HepG2 (cell line): ENCODE measurements around the gene SERINC1.

Source experiments
- BRCA1 ChIP-seq: sonication (generic); formaldehyde crosslinking; IDR thresholded peaks from 2 replicates; pipeline ENCODE4 v1.4.0; 2020; ENCODE audit warnings: missing genetic modification reagents
- HNRNPH1 ChIP-seq: fragments of 200-400 bp; formaldehyde crosslinking; optimal IDR thresholded peaks from 2 replicates; pipeline ENCODE3; 2017; ENCODE audit warnings: mild to moderate bottlenecking, low read depth, low read length
- MTA3 ChIP-seq: sonication (generic); formaldehyde crosslinking; IDR thresholded peaks from 2 replicates; pipeline ENCODE4 v1.4.0; 2020; ENCODE audit warnings: missing genetic modification reagents
- TRIM24 ChIP-seq: sonication (generic); formaldehyde crosslinking; IDR thresholded peaks from 2 replicates; pipeline ENCODE4 v1.8.0; 2022; ENCODE audit warnings: mild to moderate bottlenecking, missing genetic modification reagents
- TF ChIP-seq, protein P1 (sequence below): sonication (generic); formaldehyde crosslinking; IDR thresholded peaks from 2 replicates; pipeline ENCODE4 v1.4.0; 2020; ENCODE audit warnings: mild to moderate bottlenecking, missing genetic modification reagents
- TF ChIP-seq, protein P2 (sequence below): sonication (generic); formaldehyde crosslinking; IDR thresholded peaks from 2 replicates; pipeline ENCODE4 v1.8.0; 2022; ENCODE audit warnings: mild to moderate bottlenecking, missing genetic modification reagents; ENCODE audit not compliant: insufficient replicate concordance
- TF ChIP-seq, protein P3 (sequence below): sonication (generic); formaldehyde crosslinking; IDR thresholded peaks from 2 replicates; pipeline ENCODE4 v1.5.0; 2020; ENCODE audit warnings: mild to moderate bottlenecking, missing genetic modification reagents, moderate library complexity
- TF ChIP-seq, protein P4 (sequence below): sonication (generic); formaldehyde crosslinking; IDR thresholded peaks from 2 replicates; pipeline ENCODE4 v1.5.1; 2020; ENCODE audit warnings: mild to moderate bottlenecking, missing genetic modification reagents, moderate library complexity
- TF ChIP-seq, protein P5 (sequence below), 2 experiments: sonication (generic) in 1 of 2; formaldehyde crosslinking in 1 of 2; IDR thresholded peaks; 2 replicates each; pipeline versions ENCODE4 v1.4.0 to v1.6.1; 2018 to 2020; ENCODE audit warnings: missing genetic modification reagents in 2 of 2, borderline replicate concordance in 1 of 2, low read depth in 1 of 2, mild to moderate bottlenecking in 1 of 2, missing biosample characterization in 1 of 2

DNA sequence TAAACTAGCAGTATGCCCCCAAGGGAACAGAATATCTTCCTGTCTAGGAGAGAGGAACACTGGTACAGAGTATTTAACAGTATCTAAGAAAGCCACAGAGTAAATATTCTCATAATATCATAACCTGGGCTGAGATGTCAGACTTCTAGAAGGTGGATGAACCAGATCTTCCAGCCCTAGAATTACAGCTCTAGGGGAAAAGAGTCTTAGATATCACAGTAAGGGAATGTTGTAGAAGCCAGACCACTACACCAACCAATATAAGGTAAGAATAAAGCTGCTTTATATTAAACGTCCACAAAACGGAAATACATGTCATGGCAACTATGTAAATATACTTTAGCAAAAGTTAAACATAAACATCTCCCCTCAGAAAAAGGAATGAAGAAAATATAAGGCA, 12.4 kb downstream of the SERINC1 start:
- TF ChIP-seq, protein P1, sequence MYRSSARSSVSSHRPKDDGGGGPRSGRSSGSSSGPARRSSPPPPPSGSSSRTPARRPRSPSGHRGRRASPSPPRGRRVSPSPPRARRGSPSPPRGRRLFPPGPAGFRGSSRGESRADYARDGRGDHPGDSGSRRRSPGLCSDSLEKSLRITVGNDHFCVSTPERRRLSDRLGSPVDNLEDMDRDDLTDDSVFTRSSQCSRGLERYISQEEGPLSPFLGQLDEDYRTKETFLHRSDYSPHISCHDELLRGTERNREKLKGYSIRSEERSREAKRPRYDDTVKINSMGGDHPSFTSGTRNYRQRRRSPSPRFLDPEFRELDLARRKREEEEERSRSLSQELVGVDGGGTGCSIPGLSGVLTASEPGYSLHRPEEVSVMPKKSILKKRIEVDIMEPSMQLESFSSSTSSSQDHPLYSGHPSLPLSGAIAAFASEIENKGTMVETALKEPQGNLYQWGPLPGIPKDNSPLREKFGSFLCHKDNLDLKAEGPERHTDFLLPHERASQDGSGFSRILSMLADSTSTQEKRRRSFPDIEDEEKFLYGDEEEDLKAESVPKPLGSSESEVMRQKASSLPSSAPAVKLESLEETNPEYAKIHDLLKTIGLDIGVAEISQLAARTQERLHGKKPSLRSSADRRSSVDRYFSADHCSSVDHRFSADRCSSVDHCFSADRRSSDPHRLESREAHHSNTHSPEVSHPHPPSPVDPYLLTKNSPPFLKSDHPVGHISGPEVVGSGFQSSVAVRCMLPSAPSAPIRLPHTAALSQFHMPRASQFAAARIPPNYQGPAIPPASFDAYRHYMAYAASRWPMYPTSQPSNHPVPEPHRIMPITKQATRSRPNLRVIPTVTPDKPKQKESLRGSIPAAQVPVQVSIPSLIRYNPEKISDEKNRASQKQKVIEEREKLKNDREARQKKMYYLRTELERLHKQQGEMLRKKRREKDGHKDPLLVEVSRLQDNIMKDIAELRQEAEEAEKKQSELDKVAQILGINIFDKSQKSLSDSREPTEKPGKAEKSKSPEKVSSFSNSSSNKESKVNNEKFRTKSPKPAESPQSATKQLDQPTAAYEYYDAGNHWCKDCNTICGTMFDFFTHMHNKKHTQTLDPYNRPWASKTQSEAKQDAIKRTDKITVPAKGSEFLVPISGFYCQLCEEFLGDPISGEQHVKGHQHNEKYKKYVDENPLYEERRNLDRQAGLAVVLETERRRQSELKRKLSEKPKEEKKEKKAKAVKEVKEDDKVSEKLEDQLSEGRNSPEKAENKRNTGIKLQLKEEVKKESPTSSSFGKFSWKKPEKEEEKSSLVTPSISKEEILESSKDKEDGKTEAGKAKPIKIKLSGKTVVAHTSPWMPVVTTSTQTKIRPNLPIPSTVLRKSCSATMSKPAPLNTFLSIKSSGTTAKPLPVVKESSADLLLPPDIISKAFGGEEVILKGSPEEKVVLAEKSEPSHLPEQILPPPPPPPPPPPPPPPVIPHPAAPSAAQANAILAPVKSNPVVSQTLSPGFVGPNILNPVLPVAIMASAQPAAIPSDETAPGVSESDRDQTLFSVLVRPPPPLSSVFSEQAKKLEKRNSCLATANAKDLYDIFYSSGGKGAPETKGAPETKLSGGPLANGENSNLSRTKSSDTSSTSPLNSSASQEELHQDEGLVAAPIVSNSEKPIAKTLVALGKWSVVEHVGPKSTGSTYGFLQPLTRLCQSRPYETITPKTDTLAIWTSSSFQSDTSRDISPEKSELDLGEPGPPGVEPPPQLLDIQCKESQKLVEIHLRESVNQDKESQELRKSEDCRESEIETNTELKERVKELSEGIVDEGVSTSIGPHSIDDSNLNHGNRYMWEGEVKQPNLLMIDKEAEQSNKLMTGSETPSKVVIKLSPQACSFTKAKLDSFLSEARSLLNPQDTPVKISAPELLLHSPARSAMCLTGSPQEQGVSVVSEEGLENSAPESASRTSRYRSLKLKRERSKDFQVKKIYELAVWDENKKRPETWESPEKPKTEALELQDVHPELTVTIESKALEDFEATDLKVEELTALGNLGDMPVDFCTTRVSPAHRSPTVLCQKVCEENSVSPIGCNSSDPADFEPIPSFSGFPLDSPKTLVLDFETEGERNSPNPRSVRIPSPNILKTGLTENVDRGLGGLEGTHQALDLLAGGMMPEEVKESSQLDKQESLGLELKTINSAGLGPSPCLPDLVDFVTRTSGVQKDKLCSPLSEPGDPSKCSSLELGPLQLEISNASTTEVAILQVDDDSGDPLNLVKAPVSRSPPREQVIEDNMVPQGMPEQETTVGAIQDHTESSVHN (CRISPR knock-in tag) = no peak
- TF ChIP-seq HNRNPH1 (no peak), BRCA1 (CRISPR knock-in tag) (no peak), TRIM24 (CRISPR knock-in tag) (no peak), MTA3 (CRISPR knock-in tag) (no peak)
- TF ChIP-seq, protein P2, sequence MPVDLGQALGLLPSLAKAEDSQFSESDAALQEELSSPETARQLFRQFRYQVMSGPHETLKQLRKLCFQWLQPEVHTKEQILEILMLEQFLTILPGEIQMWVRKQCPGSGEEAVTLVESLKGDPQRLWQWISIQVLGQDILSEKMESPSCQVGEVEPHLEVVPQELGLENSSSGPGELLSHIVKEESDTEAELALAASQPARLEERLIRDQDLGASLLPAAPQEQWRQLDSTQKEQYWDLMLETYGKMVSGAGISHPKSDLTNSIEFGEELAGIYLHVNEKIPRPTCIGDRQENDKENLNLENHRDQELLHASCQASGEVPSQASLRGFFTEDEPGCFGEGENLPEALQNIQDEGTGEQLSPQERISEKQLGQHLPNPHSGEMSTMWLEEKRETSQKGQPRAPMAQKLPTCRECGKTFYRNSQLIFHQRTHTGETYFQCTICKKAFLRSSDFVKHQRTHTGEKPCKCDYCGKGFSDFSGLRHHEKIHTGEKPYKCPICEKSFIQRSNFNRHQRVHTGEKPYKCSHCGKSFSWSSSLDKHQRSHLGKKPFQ (CRISPR knock-in tag) = no peak
- TF ChIP-seq, protein P3, sequence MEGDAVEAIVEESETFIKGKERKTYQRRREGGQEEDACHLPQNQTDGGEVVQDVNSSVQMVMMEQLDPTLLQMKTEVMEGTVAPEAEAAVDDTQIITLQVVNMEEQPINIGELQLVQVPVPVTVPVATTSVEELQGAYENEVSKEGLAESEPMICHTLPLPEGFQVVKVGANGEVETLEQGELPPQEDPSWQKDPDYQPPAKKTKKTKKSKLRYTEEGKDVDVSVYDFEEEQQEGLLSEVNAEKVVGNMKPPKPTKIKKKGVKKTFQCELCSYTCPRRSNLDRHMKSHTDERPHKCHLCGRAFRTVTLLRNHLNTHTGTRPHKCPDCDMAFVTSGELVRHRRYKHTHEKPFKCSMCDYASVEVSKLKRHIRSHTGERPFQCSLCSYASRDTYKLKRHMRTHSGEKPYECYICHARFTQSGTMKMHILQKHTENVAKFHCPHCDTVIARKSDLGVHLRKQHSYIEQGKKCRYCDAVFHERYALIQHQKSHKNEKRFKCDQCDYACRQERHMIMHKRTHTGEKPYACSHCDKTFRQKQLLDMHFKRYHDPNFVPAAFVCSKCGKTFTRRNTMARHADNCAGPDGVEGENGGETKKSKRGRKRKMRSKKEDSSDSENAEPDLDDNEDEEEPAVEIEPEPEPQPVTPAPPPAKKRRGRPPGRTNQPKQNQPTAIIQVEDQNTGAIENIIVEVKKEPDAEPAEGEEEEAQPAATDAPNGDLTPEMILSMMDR (CRISPR knock-in tag) = no peak
- TF ChIP-seq, protein P4, sequence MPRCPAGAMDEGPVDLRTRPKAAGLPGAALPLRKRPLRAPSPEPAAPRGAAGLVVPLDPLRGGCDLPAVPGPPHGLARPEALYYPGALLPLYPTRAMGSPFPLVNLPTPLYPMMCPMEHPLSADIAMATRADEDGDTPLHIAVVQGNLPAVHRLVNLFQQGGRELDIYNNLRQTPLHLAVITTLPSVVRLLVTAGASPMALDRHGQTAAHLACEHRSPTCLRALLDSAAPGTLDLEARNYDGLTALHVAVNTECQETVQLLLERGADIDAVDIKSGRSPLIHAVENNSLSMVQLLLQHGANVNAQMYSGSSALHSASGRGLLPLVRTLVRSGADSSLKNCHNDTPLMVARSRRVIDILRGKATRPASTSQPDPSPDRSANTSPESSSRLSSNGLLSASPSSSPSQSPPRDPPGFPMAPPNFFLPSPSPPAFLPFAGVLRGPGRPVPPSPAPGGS (CRISPR knock-in tag) = no peak
- TF ChIP-seq, protein P5, sequence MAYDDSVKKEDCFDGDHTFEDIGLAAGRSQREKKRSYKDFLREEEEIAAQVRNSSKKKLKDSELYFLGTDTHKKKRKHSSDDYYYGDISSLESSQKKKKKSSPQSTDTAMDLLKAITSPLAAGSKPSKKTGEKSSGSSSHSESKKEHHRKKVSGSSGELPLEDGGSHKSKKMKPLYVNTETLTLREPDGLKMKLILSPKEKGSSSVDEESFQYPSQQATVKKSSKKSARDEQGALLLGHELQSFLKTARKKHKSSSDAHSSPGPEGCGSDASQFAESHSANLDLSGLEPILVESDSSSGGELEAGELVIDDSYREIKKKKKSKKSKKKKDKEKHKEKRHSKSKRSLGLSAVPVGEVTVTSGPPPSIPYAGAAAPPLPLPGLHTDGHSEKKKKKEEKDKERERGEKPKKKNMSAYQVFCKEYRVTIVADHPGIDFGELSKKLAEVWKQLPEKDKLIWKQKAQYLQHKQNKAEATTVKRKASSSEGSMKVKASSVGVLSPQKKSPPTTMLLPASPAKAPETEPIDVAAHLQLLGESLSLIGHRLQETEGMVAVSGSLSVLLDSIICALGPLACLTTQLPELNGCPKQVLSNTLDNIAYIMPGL (CRISPR knock-in tag; IDR thresholded peaks at IDR 0.05; ENCODE audit: borderline replicate concordance in 1 of 2, low read depth in 1 of 2) = no peak
